ENCODE data around the gene NKG7. TPM values are rescaled to one million over a fixed set of nuclear protein-coding genes. Genes with fewer than 3 reads are reported as not detected.

NKG7 gene
- total and polyA plus RNA-seq, 2 of the 13 experiments (the other 11 are each of a cell fraction or from before 2014, with no cell fraction given): 0.40 TPM; not detected in 1

GRCh38 chr19:51338563-51339312, 33.7 kb downstream of the NKG7 start (continued):
- no peak for TF ChIP-seq ZNF800 (CRISPR knock-in tag; IDR thresholded peaks at IDR 0.05)
- TF ChIP-seq MYPOP (CRISPR knock-in tag; IDR thresholded peaks at IDR 0.05): 0 out of 2 replicates have a peak, but pooled peaks have one; percentile 36
- TF ChIP-seq BORCS8-MEF2B (CRISPR knock-in tag; IDR thresholded peaks at IDR 0.05): no peak
- TF ChIP-seq DBP (CRISPR knock-in tag; IDR thresholded peaks at IDR 0.05; ENCODE audit: not compliant biosample characterization): no peak
- TF ChIP-seq SMARCC2 (IDR thresholded peaks at IDR 0.05): no peak
- TF ChIP-seq ZNF17 (CRISPR knock-in tag; IDR thresholded peaks at IDR 0.05): no peak
- TF ChIP-seq EEA1 (CRISPR knock-in tag; IDR thresholded peaks at IDR 0.05; ENCODE audit: borderline replicate concordance): no peak
- TF ChIP-seq PHF21A (CRISPR knock-in tag; IDR thresholded peaks at IDR 0.05): no peak
- TF ChIP-seq RFX5 (IDR thresholded peaks at IDR 0.05; ENCODE audit: low read depth, low read length): no peak
- TF ChIP-seq ZBTB33 (CRISPR knock-in tag; IDR thresholded peaks at IDR 0.05): peak; percentile 47; the same call in 1 of the 2 replicates
- TF ChIP-seq NR0B2 (CRISPR knock-in tag; IDR thresholded peaks at IDR 0.05): 0 out of 2 replicates have a peak, but pooled peaks have one; percentile 30
- TF ChIP-seq ZNF547 (CRISPR knock-in tag; IDR thresholded peaks at IDR 0.05): no peak
- no peak for TF ChIP-seq ZNF646 (CRISPR knock-in tag; IDR thresholded peaks at IDR 0.05)
- no peak for TF ChIP-seq ZNF367 (CRISPR knock-in tag; IDR thresholded peaks at IDR 0.05; ENCODE audit: borderline replicate concordance)
- peak; percentile 61; the same call in 1 of the 2 replicates for TF ChIP-seq ZNF558 (CRISPR knock-in tag; IDR thresholded peaks at IDR 0.05; ENCODE audit: borderline replicate concordance)

All from HepG2 (cell line).